ENCODE measurements around the gene MICAL2.

GRCh38 chr11:12204506-12204905 lies 94.1 kb downstream of the MICAL2 start:
- TF ChIP-seq CTCF (IDR thresholded peaks at IDR 0.05): no peak
- TF ChIP-seq ZFX (IDR thresholded peaks at IDR 0.05; ENCODE audit: borderline replicate concordance): no peak

All from 22Rv1 (cell line).